A549 (cell line): ENCODE data around the gene IGIP.

Experiments
- CHD4 ChIP-seq: fragments of 200-600 bp; sonication (generic); IDR thresholded peaks from 2 replicates; pipeline ENCODE4 v1.6.1; 2016; ENCODE audit warnings: antibody characterized with exemption, mild to moderate bottlenecking, borderline replicate concordance
- CTCF ChIP-seq: fragments of >200 bp; sonication (Bioruptor Twin); formaldehyde crosslinking; IDR thresholded peaks from 3 replicates; pipeline ENCODE4 v1.5.1; 2016
- ELK1 ChIP-seq: fragments of 150-350 bp; IDR thresholded peaks from 2 replicates; pipeline ENCODE4 v1.6.1; 2014; ENCODE audit warnings: low read depth, mild to moderate bottlenecking, low read length
- EP300 ChIP-seq, 2 experiments: fragments of >200 bp; sonication (Bioruptor Twin); formaldehyde crosslinking; IDR thresholded peaks; 2 replicates in 1 of 2; 3 replicates in 1 of 2; pipeline ENCODE4 v1.6.1; 2016 to 2017
- ESRRA ChIP-seq: fragments of 150-350 bp; IDR thresholded peaks from 2 replicates; pipeline ENCODE4 v1.6.1; 2014; ENCODE audit warnings: mild to moderate bottlenecking, low read length, borderline replicate concordance
- MYC ChIP-seq: IDR thresholded peaks from 2 replicates; pipeline ENCODE4 v1.6.1; 2012; ENCODE audit warnings: mild to moderate bottlenecking, inconsistent platforms, low read length, improper control_type of control experiment, borderline replicate concordance
- POLR2A ChIP-seq: IDR thresholded peaks from 2 replicates; pipeline ENCODE4 v1.6.1; 2012; ENCODE audit warnings: mild to moderate bottlenecking, low read length
- POLR2AphosphoS2 ChIP-seq: conservative IDR thresholded peaks from 2 replicates; pipeline ENCODE4 v1.6.1; 2012; ENCODE audit warnings: low read length, improper control_type of control experiment, inconsistent platforms
- RAD21 ChIP-seq, 2 experiments: fragments of >200 bp in 1 of 2; sonication (Bioruptor Twin) in 1 of 2; formaldehyde crosslinking in 1 of 2; IDR thresholded peaks in 1 of 2; conservative IDR thresholded peaks in 1 of 2; 2 replicates in 1 of 2; 3 replicates in 1 of 2; pipeline ENCODE4 v1.6.1; 2012 to 2018; ENCODE audit warnings: inconsistent platforms in 1 of 2
- REST ChIP-seq: fragments of 200-600 bp; sonication (generic); IDR thresholded peaks from 2 replicates; pipeline ENCODE4 v1.6.1; 2016; ENCODE audit warnings: antibody characterized with exemption, mild to moderate bottlenecking, moderate library complexity

- TF ChIP-seq ESRRA (no peak), POLR2AphosphoS2 (no peak), REST (no peak), ELK1 (no peak), MYC (no peak), EP300 (IDR thresholded peaks at IDR 0.05) (no peak), CTCF (no peak), POLR2A (no peak), RAD21 (conservative IDR thresholded peaks at IDR 0.05 in 1 of 2, IDR thresholded peaks at IDR 0.05 in 1 of 2) (no peak), CHD4 (no peak)
Measured at GRCh38 chr5:140114341-140115185, 11.2 kb upstream of the IGIP start.
